SK-N-SH treated with all-trans-retinoic acid at 6 μM for 48 hours (cell line): ENCODE measurements around the gene SLC2A4.

Source experiments
- PATZ1 ChIP-seq: fragments of 250-450 bp; sonication (Bioruptor Pico); IDR thresholded peaks from 2 replicates; pipeline ENCODE4 v1.8.0; 2020; ENCODE audit warnings: mild to moderate bottlenecking, moderate library complexity, borderline replicate concordance
- TSHZ2 ChIP-seq: fragments of 250-450 bp; sonication (Bioruptor Pico); IDR thresholded peaks from 2 replicates; pipeline ENCODE4 v1.5.0; 2020; ENCODE audit warnings: mild to moderate bottlenecking, moderate library complexity
- ZFP30 ChIP-seq: fragments of 450-650 bp; formaldehyde crosslinking; IDR thresholded peaks from 2 replicates; pipeline ENCODE4 v1.5.0; 2022; ENCODE audit warnings: mild to moderate bottlenecking, moderate library complexity
- TF ChIP-seq, protein P1 (sequence below): fragments of 250-450 bp; sonication (Bioruptor Pico); IDR thresholded peaks from 2 replicates; pipeline ENCODE4 v1.8.0; 2021; ENCODE audit warnings: low read depth, mild to moderate bottlenecking, moderate library complexity, borderline replicate concordance

- TF ChIP-seq PATZ1 (no peak), TSHZ2 (CRISPR knock-in tag) (no peak), ZFP30 (CRISPR knock-in tag) (no peak)
- TF ChIP-seq, protein P1, sequence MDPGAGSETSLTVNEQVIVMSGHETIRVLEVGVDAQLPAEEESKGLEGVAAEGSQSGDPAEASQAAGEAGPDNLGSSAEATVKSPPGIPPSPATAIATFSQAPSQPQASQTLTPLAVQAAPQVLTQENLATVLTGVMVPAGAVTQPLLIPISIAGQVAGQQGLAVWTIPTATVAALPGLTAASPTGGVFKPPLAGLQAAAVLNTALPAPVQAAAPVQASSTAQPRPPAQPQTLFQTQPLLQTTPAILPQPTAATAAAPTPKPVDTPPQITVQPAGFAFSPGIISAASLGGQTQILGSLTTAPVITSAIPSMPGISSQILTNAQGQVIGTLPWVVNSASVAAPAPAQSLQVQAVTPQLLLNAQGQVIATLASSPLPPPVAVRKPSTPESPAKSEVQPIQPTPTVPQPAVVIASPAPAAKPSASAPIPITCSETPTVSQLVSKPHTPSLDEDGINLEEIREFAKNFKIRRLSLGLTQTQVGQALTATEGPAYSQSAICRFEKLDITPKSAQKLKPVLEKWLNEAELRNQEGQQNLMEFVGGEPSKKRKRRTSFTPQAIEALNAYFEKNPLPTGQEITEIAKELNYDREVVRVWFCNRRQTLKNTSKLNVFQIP (CRISPR knock-in tag), result no peak
These were observed 19.2 kb upstream of the SLC2A4 start, which contains the start of gene CLDN7 for GRCh38 chr17:7262192-7262934.
